Retinal pigment epithelial cell (primary cell): ENCODE measurements around the gene SH3BP5.

Experiments used
- DNase-seq: peaks from one replicate; pipeline ENCODE4 v3.0.0-alpha.2; 2010; ENCODE audit warnings: low read depth
- H3K4me3 ChIP-seq: 2 replicates; pipeline ENCODE4 v1.5.1; 2011; ENCODE audit warnings: mild to moderate bottlenecking, low read length, control low read depth, moderate library complexity
- CTCF ChIP-seq: conservative IDR thresholded peaks from 2 replicates; pipeline ENCODE4 v1.5.1; 2011; ENCODE audit warnings: low read depth, low read length, control low read depth, inconsistent platforms

Gene SH3BP5

GRCh38 chr3:15271030-15271429 is 61.4 kb downstream of the SH3BP5 start:
- no peak overlapping the region for H3K4me3 ChIP-seq
- no peak for TF ChIP-seq CTCF
- no peak for DNase-seq

- peak; percentile 95 for DNase-seq
- no peak overlapping the region for H3K4me3 ChIP-seq
- no peak for TF ChIP-seq CTCF
Observed at GRCh38 chr3:15269091-15269989, 63.0 kb downstream of the SH3BP5 start.

- no peak overlapping the region for H3K4me3 ChIP-seq
- DNase-seq = peak; percentile 67
- peak; percentile 99 for TF ChIP-seq CTCF
Observed at GRCh38 chr3:15268033-15268631, 64.3 kb downstream of the SH3BP5 start.

- TF ChIP-seq CTCF = no peak
- DNase-seq = no peak
- no peak overlapping the region for H3K4me3 ChIP-seq
Observed at GRCh38 chr3:15267502-15267901, 64.9 kb downstream of the SH3BP5 start.

- DNase-seq = no peak
- H3K4me3 ChIP-seq = no peak overlapping the region
- no peak for TF ChIP-seq CTCF
Observed at GRCh38 chr3:15266510-15267376, 65.6 kb downstream of the SH3BP5 start.

- TF ChIP-seq CTCF = no peak
- no peak overlapping the region for H3K4me3 ChIP-seq
- DNase-seq = no peak
Observed at GRCh38 chr3:15265655-15266509, 66.5 kb downstream of the SH3BP5 start.
